ENCODE measurements around the gene LRRC27.

- TF ChIP-seq CTCF (IDR thresholded peaks at IDR 0.05 in 8 of 11, conservative IDR thresholded peaks at IDR 0.05 in 3 of 11): no peak
- TF ChIP-seq POLR2AphosphoS5 (IDR thresholded peaks at IDR 0.05): peak in 2 of 3 donors; percentile 71 to 73
These were observed 401 bp downstream of the LRRC27 start for GRCh38 chr10:132332433-132332754.

Measured in spleen (tissue), 7 donors.